Body of pancreas (tissue), 4 donors: Measurements from ENCODE around the gene EXOC1.

Experiments
- CTCF ChIP-seq, 7 experiments: fragments of 450-650 bp in 4 of 7; fragments of 200-600 bp in 3 of 7; sonication (generic) in 3 of 7; IDR thresholded peaks; one replicate each; pipeline ENCODE4 v1.5.1; 2016 to 2019; ENCODE audit warnings: antibody characterized with exemption in 7 of 7
- POLR2A ChIP-seq, 3 donors: fragments of 450-650 bp; IDR thresholded peaks; one replicate each; pipeline ENCODE4 v1.6.1; 2016; ENCODE audit warnings: antibody characterized with exemption in 3 of 3, mild to moderate bottlenecking in 2 of 3

GRCh38 chr4:55931043-55931442, 77.6 kb downstream of the EXOC1 start:
- TF ChIP-seq POLR2A (IDR thresholded peaks at IDR 0.05) (no peak), CTCF (IDR thresholded peaks at IDR 0.05) (no peak)
